ENCODE results near the gene HAND2.

DNA sequence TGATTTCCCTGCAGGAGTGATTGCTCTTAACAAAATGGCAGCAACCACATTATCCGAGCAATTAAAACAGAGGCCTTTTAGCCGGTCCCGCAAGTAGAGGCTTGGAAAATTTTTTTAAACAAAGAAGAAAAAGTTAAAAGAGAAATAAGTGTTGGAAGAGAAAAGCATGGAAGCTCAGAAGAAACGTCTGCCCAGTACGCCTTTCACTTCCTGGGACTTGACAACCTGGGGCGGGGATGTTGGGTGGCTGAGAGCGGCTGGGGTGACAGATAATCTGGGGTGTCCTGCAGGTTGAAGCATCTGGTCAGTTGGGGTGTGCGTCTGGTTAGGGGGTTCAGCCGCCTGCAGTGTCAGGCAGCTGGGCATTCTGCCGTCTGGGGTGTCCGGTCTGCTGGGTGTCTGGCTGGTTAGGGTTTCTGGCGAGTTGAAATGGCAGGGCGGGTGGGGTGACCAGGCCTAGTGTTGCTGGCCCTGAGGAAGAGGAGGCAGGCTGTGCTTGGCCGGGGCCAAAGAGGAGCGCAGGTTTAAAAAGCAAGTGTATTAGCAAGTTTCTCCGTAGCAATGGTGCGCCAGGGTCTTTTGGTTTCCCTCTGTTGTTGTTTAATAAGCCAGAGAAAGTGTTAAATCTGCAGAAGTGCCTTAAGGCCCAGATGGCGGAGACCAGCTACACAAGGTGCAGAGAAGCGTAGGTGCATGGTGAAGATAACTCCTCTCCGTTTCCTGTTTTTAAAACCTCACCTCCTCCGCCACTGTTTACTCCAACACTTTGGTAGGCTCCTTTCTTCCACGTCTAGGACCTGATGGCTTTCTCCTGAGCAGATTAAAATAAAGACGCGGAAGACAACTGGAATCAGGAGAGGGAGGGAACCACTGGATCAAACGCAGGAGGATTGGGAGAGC lies 5.6 kb downstream of the HAND2 start:
- TF ChIP-seq, protein P1, sequence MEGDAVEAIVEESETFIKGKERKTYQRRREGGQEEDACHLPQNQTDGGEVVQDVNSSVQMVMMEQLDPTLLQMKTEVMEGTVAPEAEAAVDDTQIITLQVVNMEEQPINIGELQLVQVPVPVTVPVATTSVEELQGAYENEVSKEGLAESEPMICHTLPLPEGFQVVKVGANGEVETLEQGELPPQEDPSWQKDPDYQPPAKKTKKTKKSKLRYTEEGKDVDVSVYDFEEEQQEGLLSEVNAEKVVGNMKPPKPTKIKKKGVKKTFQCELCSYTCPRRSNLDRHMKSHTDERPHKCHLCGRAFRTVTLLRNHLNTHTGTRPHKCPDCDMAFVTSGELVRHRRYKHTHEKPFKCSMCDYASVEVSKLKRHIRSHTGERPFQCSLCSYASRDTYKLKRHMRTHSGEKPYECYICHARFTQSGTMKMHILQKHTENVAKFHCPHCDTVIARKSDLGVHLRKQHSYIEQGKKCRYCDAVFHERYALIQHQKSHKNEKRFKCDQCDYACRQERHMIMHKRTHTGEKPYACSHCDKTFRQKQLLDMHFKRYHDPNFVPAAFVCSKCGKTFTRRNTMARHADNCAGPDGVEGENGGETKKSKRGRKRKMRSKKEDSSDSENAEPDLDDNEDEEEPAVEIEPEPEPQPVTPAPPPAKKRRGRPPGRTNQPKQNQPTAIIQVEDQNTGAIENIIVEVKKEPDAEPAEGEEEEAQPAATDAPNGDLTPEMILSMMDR (IDR thresholded peaks at IDR 0.05): no peak
- TF ChIP-seq POLR2A (IDR thresholded peaks at IDR 0.05) (no peak), POLR2AphosphoS5 (IDR thresholded peaks at IDR 0.05; ENCODE audit: insufficient read depth in 1 of 2, low read depth in 1 of 2) (no peak)

All from vagina (tissue), 2 donors.